ENCODE results near the gene VPS52. TPM values are rescaled to one million over a fixed set of nuclear protein-coding genes. Genes with fewer than 3 reads are reported as not detected.

Gene VPS52
- total RNA-seq, 1 donor from 2014 or later, result 63.5 TPM

DNA sequence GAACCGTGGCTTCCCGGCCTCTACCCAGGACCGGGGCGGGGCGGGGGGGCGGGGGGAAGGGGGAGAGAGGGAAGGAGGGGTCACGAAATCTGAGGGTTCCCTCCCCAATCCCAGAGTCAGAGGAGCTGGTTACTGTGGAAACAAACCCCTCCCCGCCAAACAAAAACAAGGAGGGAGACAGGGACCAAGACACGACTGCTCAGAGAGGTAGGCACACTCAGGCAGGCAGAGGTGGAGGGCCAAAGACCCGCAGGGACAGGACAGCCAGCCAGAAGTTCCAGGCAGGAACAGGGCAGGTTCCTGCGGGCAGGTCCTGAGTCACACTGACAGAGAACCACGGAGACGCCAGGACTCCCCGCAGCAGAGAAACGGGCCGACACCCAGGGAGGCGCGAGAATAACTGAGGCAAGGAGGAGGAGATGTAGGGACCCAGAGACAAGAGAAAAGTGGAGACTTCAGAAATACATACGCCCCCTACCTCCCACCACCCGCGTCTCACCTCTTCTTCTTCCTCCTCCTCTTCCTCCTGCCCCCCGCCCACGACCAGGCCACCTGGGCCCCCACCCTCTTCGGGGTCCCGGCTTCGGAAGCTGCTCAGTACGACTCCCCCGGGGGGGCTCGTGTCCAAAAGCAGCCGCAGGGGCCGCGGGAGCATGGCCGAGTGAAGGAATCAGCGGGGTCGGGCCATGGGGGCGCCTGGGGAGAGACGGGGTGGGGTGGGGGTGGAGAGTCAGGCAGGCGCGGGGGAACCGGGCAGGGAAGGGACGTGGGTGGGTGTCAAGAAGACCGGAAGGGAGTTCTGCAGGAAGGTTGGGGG lies 26.5 kb upstream of the VPS52 start:
- H3K4me3 Mint-ChIP-seq, result peak overlapping the region; percentile 95
- H3K9me3 Mint-ChIP-seq, result no peaks in the 10 kb centered on the region
- no peaks in the 10 kb centered on the region for H3K27me3 Mint-ChIP-seq (ENCODE audit: insufficient read depth)
- H3K36me3 Mint-ChIP-seq (ENCODE audit: low read depth), result peaks cover 25% of the 10 kb centered on the region
- peaks cover 37% of the 10 kb centered on the region for H3K4me1 Mint-ChIP-seq (ENCODE audit: low read depth)
- peak; percentile 65 for DNase-seq (ENCODE audit: low spot score)
- intact Hi-C loops (cut with micrococcal nuclease), result loop anchor here (1.0 kb wide), 1 partner anchor 20 kb away; no protein-coding TSS in a partner anchor
- H3K27ac Mint-ChIP-seq, result peak overlapping the region; percentile 99

DNA sequence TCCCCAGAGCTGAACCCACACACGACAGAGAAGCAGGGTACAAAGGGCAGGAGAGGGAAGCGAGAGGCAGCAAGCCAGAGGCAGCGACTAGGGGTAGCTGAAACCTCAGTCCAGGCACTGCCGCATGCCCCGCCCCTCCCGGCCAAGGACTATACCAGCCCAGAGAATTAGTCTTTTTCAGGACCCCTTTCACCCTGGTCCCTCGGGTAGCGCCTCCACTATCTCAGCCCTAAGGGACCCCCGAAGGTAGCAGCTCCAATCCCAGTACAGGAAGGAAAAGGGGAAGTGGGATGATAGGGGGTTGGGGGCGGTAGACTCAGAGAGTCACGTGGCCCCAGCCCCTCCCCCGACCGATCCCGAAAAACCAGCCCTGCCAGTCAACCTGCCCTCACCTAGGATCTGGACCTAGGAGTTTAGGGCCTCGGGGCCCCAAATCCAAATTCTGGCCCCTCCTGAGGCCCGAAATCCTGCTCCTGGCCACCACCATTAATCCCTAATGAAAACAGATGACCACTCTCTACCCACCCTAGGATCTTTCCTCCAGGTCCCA lies 25.8 kb upstream of the VPS52 start:
- Mint-ChIP-seq H3K4me3 (peak overlapping the region; percentile 42), H3K9me3 (no peaks in the 10 kb centered on the region), H3K27ac (peak overlapping the region; percentile 34), H3K36me3 (ENCODE audit: low read depth) (peaks cover 29% of the 10 kb centered on the region), H3K4me1 (ENCODE audit: low read depth) (peaks cover 37% of the 10 kb centered on the region), H3K27me3 (ENCODE audit: insufficient read depth) (no peaks in the 10 kb centered on the region)
- DNase-seq (ENCODE audit: low spot score), result no peak
- intact Hi-C loops (cut with micrococcal nuclease), result no loop called here

DNA sequence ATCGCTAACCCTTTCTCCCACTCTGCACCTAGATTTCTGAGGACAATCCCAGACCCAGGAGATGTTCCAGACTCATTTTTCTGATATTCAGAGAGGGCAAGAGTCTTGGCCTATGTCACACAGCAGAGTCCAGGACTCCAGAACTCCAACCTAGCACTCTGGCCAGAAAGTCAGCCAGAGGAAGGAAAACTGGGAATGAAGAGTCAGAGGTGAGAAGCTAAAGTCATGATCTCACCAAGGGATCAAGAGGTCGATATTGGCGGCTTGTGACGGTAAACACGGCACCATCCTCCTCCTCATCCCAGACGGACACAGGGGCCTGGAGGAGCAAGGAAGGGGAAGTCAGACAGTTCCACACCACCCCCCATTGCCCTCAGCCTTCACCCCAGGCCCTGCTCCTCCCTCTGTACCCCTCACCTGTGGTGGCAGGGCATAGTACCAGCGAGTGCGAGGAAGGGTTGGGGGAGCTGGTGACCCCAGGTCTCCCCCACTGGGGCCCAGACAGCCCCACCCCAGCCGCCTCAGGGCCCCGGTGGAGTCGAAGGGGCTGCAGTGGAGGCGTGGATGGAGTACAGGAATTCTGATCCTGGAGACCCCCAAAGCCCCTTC lies 25.2 kb upstream of the VPS52 start:
- Mint-ChIP-seq H3K9me3 (no peaks in the 10 kb centered on the region), H3K4me3 (peak overlapping the region; percentile 68), H3K27me3 (ENCODE audit: insufficient read depth) (no peaks in the 10 kb centered on the region), H3K4me1 (ENCODE audit: low read depth) (peaks cover 37% of the 10 kb centered on the region), H3K36me3 (ENCODE audit: low read depth) (peaks cover 33% of the 10 kb centered on the region), H3K27ac (peak overlapping the region; percentile 34)
- no peak for DNase-seq (ENCODE audit: low spot score)
- intact Hi-C loops (cut with micrococcal nuclease), result no loop called here

DNA sequence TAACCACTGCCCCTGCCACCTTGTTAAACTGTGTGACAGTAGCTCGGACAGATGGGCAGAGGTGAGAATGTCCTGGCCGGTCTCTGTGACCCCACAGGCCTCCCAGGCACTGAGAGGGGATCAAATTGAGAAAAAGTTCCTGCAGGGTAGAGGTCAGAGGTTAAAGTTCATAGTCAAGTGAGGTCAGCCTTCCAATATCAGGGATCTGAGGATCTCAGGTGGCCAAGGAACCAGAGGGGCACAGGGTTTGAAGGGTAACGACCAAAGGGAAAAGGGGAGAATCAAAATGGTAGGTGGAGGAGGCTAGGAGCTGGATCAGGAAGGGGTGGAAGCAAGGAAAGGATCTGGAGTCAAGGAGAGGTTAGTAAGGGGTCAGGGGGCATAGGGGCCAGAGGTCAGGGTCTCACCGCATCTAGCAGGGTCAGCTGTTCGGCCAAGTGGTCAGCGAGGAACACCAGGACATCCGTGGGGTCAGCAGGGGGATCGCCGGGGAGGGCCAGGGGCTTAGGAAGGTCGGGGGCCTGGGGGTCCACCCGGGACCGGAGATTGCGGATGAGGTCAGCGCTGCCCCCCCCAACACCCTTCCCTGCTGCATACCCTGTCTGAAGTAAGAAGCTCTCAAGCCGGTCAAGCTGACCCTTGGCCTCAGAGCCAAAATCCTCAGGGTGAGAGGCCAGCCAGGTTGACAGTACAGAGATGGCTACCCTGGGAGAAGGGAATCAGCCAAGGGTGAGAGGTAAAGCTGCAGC lies 24.1 kb upstream of the VPS52 start:
- no peak overlapping the region for H3K27ac Mint-ChIP-seq
- DNase-seq (ENCODE audit: low spot score), result no peak
- peaks cover 33% of the 10 kb centered on the region for H3K36me3 Mint-ChIP-seq (ENCODE audit: low read depth)
- H3K4me3 Mint-ChIP-seq, result no peak overlapping the region
- no peaks in the 10 kb centered on the region for H3K9me3 Mint-ChIP-seq
- peaks cover 35% of the 10 kb centered on the region for H3K4me1 Mint-ChIP-seq (ENCODE audit: low read depth)
- no peaks in the 10 kb centered on the region for H3K27me3 Mint-ChIP-seq (ENCODE audit: insufficient read depth)
- intact Hi-C loops (cut with micrococcal nuclease), result no loop called here

DNA sequence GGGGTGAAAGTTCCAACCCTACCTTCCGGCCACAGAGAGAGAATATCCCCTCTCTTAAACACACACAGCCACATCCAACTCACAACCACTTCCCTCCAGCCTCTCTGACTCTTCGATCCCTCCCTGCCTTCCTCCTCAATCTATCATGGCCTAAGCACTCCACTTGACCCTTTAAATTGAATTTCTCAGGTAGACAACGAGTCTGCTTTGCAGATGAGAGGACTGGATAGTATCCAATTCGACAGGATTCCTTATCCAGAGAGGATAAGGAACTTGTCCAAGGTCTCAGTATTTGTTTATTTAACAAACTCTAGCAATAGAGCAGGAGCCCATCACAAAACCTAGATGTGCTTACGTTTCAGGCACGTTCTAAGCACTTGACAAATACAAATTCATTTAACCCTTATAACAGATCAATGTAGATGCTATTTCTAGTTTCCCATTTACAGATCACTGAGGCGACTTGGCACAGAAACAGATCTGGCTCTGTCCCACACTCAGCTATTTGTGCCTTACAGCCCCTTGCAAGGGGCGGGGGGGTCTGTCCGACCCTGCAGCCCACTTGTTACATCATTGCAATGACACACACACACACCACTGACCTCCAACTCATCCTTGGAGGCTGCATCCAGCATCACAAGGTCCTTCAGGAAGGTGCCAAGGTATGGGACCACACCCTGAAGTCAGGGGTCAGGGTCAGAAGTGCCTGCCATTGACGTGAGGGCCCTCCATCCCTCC lies 22.6 kb upstream of the VPS52 start:
- peaks cover 32% of the 10 kb centered on the region for H3K4me1 Mint-ChIP-seq (ENCODE audit: low read depth)
- intact Hi-C loops (cut with micrococcal nuclease), result no loop called here
- no peak overlapping the region for H3K27ac Mint-ChIP-seq
- no peak for DNase-seq (ENCODE audit: low spot score)
- H3K4me3 Mint-ChIP-seq, result no peak overlapping the region
- H3K36me3 Mint-ChIP-seq (ENCODE audit: low read depth), result peaks cover 29% of the 10 kb centered on the region
- H3K27me3 Mint-ChIP-seq (ENCODE audit: insufficient read depth), result no peaks in the 10 kb centered on the region
- H3K9me3 Mint-ChIP-seq, result no peaks in the 10 kb centered on the region

DNA sequence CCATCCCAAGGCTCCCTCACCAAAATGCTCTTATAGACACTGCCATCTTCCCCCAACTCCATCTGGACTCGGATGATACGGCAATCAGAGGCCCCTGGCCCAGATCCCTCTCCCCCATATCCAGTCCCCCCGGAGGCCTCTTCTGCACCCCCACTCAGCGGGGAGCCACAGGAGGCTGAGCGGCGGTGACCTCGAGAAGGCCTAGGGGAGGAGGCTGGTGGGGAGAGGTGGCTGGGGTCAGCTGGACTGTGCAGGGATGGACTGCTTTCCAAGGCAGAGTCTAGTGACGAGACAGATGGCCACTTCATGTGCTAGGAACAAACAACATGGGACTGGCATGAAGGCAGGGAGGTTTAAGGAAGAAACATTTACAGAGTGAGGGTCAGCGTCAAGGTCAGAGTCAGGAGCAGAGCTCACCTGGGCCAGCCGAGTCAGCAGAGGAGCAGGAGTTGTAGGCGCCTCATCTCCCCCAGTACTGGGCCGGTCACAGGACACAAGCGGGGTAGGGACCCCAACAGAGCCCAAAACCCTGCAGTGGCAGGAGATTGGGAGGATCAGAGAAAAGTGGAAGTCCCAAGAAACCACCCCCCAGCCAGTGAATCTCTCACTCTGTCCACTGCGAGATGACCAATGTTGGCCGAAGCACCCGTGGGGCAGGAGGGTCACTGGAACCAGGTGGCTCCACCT lies 21.5 kb upstream of the VPS52 start:
- no peaks in the 10 kb centered on the region for H3K9me3 Mint-ChIP-seq
- H3K4me1 Mint-ChIP-seq (ENCODE audit: low read depth), result peaks cover 30% of the 10 kb centered on the region
- no peaks in the 10 kb centered on the region for H3K27me3 Mint-ChIP-seq (ENCODE audit: insufficient read depth)
- H3K27ac Mint-ChIP-seq, result no peak overlapping the region
- peaks cover 30% of the 10 kb centered on the region for H3K36me3 Mint-ChIP-seq (ENCODE audit: low read depth)
- H3K4me3 Mint-ChIP-seq, result peak overlapping the region; percentile 16
- DNase-seq (ENCODE audit: low spot score), result no peak
- intact Hi-C loops (cut with micrococcal nuclease), result no loop called here

DNA sequence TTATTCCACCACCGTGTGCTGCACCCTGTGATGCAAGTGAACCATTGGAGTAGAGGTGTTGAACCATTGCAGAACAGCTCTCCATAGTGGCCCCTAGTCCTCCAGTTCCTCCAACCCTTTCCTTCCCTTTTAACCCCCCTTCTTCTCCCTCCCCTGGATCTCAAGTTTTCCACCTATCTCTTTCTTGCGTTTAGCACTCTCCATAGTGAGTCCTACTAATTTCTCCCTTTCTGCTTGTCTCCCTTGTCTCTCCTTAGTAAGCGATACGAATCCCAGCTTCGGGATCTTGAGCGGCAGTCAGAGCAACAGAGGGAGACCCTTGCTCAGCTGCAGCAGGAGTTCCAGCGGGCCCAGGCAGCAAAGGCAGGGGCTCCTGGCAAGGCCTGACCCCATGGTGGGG lies 18.8 kb upstream of the VPS52 start:
- DNase-seq (ENCODE audit: low spot score), result no peak
- H3K9me3 Mint-ChIP-seq, result no peaks in the 10 kb centered on the region
- peaks cover 39% of the 10 kb centered on the region for H3K36me3 Mint-ChIP-seq (ENCODE audit: low read depth)
- intact Hi-C loops (cut with micrococcal nuclease), result no loop called here
- peaks cover 31% of the 10 kb centered on the region for H3K4me1 Mint-ChIP-seq (ENCODE audit: low read depth)
- peak overlapping the region; percentile 98 for H3K4me3 Mint-ChIP-seq
- H3K27ac Mint-ChIP-seq, result peak overlapping the region; percentile 25
- no peaks in the 10 kb centered on the region for H3K27me3 Mint-ChIP-seq (ENCODE audit: insufficient read depth)

DNA sequence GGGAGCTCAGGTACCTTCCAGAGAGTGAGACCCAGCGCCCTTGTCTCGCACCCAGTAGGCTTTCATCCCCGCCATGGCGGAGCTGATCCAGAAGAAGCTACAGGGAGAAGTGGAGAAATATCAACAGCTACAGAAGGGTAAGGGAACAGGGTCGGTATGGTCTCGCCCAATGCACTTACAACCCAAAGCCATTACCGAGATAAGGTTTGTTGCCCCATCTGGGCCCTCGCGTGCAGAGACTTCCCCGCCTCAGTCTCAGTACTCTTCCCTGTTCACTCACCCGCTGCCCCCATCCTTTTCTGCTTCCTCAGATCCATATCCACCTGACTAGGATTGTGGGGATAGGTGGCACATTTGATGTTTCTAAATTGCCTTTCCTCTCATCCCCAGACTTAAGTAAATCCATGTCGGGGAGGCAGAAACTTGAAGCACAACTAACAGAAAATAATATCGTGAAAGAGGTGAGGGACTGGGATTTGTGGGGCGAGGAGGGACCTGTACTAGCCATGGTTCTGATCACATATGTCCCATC lies 18.2 kb upstream of the VPS52 start:
- peak overlapping the region; percentile 98 for H3K4me3 Mint-ChIP-seq
- H3K27me3 Mint-ChIP-seq (ENCODE audit: insufficient read depth), result no peaks in the 10 kb centered on the region
- H3K4me1 Mint-ChIP-seq (ENCODE audit: low read depth), result peaks cover 31% of the 10 kb centered on the region
- peak overlapping the region; percentile 86 for H3K27ac Mint-ChIP-seq
- no peaks in the 10 kb centered on the region for H3K9me3 Mint-ChIP-seq
- H3K36me3 Mint-ChIP-seq (ENCODE audit: low read depth), result peaks cover 39% of the 10 kb centered on the region
- DNase-seq (ENCODE audit: low spot score), result no peak
- intact Hi-C loops (cut with micrococcal nuclease), result loop anchor here (1.0 to 2.0 kb wide), 9 partner anchors 9 to 164 kb away; partner anchors contain the start of genes B3GALT4, KIFC1, VPS52 and ZBTB22

DNA sequence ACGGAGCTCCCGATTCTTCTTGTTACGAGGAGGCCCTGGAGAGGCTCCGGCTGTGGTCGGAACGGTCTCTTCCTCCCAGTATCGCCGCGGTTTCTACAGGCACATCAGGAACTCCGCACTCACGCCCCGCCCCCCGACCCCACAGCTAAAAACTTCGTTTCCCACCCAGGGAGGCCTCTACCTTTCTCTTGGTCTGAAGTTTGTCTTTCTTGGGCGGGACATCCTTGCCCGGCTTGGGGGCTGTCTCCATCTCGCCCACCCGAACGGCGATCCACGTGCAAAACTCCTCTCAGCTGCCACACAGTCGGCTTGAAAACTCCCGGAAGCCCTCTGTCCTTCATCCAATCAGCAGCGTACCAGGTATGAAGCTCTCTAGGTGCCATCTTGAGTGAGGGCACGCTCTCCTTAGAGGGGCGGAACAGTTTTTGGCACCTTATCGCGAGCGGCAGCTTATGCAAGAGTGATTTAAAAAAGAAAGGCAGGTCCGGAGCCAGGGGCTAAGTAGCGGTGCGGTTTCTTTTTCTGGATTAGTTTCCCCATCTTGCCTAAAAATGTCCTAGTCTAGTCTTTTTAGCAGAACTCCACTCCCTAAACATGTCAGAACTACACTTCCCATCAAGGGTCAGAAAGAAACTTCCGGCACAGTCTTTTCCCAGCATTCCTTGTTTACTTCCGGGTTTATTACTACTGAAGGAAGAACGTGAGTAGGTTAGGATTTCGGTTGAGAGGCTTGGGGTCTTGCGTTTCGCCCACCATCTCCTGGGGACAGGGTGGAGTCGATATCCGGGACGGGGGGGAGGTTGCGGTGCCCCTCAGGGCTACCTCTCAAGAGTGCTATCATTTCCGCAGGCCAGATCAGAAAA lies 17.5 kb upstream of the VPS52 start, which contains the start of the genes PFDN6 and WDR46:
TSS of gene PFDN6 (plus strand) at position 681 of the 863 bp plus-strand sequence. CDS start 256 bp downstream, outside the sequence.
TSS of gene WDR46 (minus strand) at position 319 of the 863 bp plus-strand sequence. CDS start at position 250, 69 bp downstream.
- Mint-ChIP-seq H3K4me1 (ENCODE audit: low read depth) (peaks cover 31% of the 10 kb centered on the region), H3K27ac (peak within 1 kb of the TSS; percentile 86), H3K4me3 (peak within 1 kb of the TSS; percentile 98), H3K27me3 (ENCODE audit: insufficient read depth) (no peaks in the 10 kb centered on the region), H3K36me3 (ENCODE audit: low read depth) (peaks cover 42% of the 10 kb centered on the region), H3K9me3 (no peaks in the 10 kb centered on the region)
- intact Hi-C loops (cut with micrococcal nuclease), result loop anchor here (1.0 to 2.0 kb wide), 9 partner anchors 10 to 165 kb away; partner anchors contain the start of genes B3GALT4, KIFC1, VPS52 and ZBTB22
- DNase-seq (ENCODE audit: low spot score), result peak; percentile 83

DNA sequence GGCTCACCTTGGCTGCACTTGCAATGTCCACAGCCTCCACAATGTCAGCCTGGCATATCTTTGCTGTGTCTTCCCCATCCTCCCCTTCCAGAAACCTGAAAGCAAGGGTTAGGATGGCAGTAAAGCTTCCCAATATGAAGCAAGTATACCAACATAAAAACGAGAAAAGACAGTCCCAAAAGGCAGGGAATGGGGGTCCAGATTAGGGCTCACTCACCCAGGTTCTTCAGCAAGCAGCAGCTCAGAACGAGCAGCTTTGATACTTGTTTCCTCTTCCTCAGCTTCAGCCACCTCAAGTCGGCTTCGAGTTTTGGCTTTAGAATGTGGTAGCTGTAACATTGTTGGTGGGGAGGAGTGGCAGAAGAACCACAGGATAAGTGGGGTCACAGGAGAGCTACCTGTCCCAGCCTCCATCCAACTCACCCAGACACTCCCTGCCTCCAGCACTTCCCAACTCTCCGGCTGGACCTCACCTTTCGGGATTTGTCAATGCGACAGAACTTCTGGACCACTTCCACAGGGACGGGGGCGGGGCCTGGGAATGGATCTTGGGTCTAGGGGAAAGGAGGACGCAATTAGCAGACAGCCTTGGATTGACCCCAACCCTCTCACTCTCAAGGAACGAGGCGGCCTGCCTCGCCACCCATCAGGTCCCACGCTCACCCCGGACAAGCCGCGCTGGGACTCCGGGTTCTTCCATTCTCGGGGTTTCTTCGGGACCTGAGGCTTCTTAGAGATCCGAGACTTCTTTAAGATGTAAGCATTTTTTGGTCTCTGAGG lies 16.7 kb upstream of the VPS52 start:
- Mint-ChIP-seq H3K27ac (no peak overlapping the region), H3K9me3 (no peaks in the 10 kb centered on the region), H3K4me1 (ENCODE audit: low read depth) (peaks cover 27% of the 10 kb centered on the region), H3K4me3 (peak overlapping the region; percentile 98), H3K27me3 (ENCODE audit: insufficient read depth) (no peaks in the 10 kb centered on the region), H3K36me3 (ENCODE audit: low read depth) (peaks cover 37% of the 10 kb centered on the region)
- DNase-seq (ENCODE audit: low spot score), result no peak
- intact Hi-C loops (cut with micrococcal nuclease), result loop anchor here (2.0 kb wide), 1 partner anchor 102 kb away; the partner anchor contains the start of gene KIFC1

Measured in activated T-helper 1 cell treated with anti-CD3 and anti-CD28 coated beads, Interleukin-12 subunit alpha, Interleukin-12 subunit beta, Interleukin-2, Interleukin-4 antibody, amounts not matched to agents 30 ng/mL and 10 ng/mL and 1 ng/mL, durations not matched to agents 14 hours and 24 hours and 36 hours (primary cell).